IMR-90 (cell line): ENCODE measurements around the gene RSU1. TPM values are rescaled to one million over a fixed set of nuclear protein-coding genes. Genes with fewer than 3 reads are reported as not detected.

Experiments
- ATAC-seq: fragments of 200-7000 bp; cut with Tn5 transposase; 2 replicates; pipeline ENCODE4 v1.9.1; 2020; ENCODE audit warnings: low read depth, mild to moderate bottlenecking, moderate library complexity
- BruUV-seq: library from RNA; stranded (reverse); fragments of 400-500 nt; replicated peaks from 2 replicates; lab custom pipeline; 2021; lab: Mats Ljungman, UMichigan
- CTCF ChIA-PET: fragments of 300-600 bp; formaldehyde crosslinking; extraction: SDS; loops from one replicate; lab custom pipeline; 2021; ENCODE audit warnings: antibody characterized with exemption; lab: Yijun Ruan, JAX
- POLR2A ChIA-PET: fragments of 300-600 bp; sonication (Branson Sonifier 250); formaldehyde crosslinking; loops from one replicate; lab custom pipeline; 2022; ENCODE audit warnings: antibody characterized with exemption; ENCODE audit not compliant: unreplicated experiment; lab: Charles Lee
- DNase-seq: peaks from one replicate; pipeline ENCODE4 v3.0.0; 2013
- H2AFZ ChIP-seq: replicated peaks from 2 replicates; pipeline ENCODE3; 2013; ENCODE audit warnings: low read length, mild to moderate bottlenecking; ENCODE audit not compliant: poor library complexity
- H2AK5ac ChIP-seq: 2 replicates; pipeline ENCODE4 v1.6.1; 2013; ENCODE audit warnings: low read depth, low read length, inconsistent platforms
- H2AK9ac ChIP-seq: replicated peaks from 2 replicates; pipeline ENCODE3; 2013; ENCODE audit warnings: mild to moderate bottlenecking, low read depth, low read length, moderate library complexity; ENCODE audit not compliant: poor library complexity
- H2BK120ac ChIP-seq: 2 replicates; pipeline ENCODE4 v1.6.1; 2013; ENCODE audit warnings: low read depth, low read length, inconsistent platforms
- H2BK15ac ChIP-seq: 3 replicates; pipeline ENCODE4 v1.6.1; 2013; ENCODE audit warnings: low read depth, low read length, inconsistent platforms
- H2BK20ac ChIP-seq: 2 replicates; pipeline ENCODE4 v1.6.1; 2013; ENCODE audit warnings: low read depth, mild to moderate bottlenecking, inconsistent platforms, low read length, moderate library complexity
- H2BK5ac ChIP-seq: 2 replicates; pipeline ENCODE4 v1.6.1; 2013; ENCODE audit warnings: mild to moderate bottlenecking, low read depth, low read length, inconsistent platforms; ENCODE audit not compliant: poor library complexity, severe bottlenecking
- H3K14ac ChIP-seq: replicated peaks from 2 replicates; pipeline ENCODE4 v1.6.1; 2013; ENCODE audit warnings: low read depth, low read length, inconsistent platforms
- H3K18ac ChIP-seq: 2 replicates; pipeline ENCODE4 v1.6.1; 2013; ENCODE audit warnings: low read depth, low read length, control low read depth
- H3K23ac ChIP-seq: 2 replicates; pipeline ENCODE4 v1.6.1; 2013; ENCODE audit warnings: low read depth, low read length, inconsistent platforms
- H3K27ac ChIP-seq: 2 replicates; pipeline ENCODE4 v1.5.1; 2013; ENCODE audit warnings: mild to moderate bottlenecking, control low read depth, low read length; ENCODE audit not compliant: insufficient read depth
- H3K27me3 ChIP-seq: 2 replicates; pipeline ENCODE4 v1.6.1; 2013; ENCODE audit warnings: low read length; ENCODE audit not compliant: control insufficient read depth, insufficient read depth
- H3K36me3 ChIP-seq: 2 replicates; pipeline ENCODE4 v1.6.1; 2013; ENCODE audit warnings: low read length, mixed read lengths; ENCODE audit not compliant: control insufficient read depth, insufficient read depth
- H3K4ac ChIP-seq: 2 replicates; pipeline ENCODE4 v1.6.1; 2013; ENCODE audit warnings: low read depth, low read length, inconsistent platforms
- H3K4me1 ChIP-seq: 2 replicates; pipeline ENCODE4 v1.6.1; 2013; ENCODE audit warnings: low read length, mixed read lengths; ENCODE audit not compliant: control insufficient read depth, insufficient read depth
- H3K4me2 ChIP-seq: 2 replicates; pipeline ENCODE4 v1.6.1; 2013; ENCODE audit warnings: low read depth, mild to moderate bottlenecking, control low read depth, low read length, moderate library complexity
- H3K4me3 ChIP-seq: 2 replicates; pipeline ENCODE4 v1.5.1; 2013; ENCODE audit warnings: low read depth, mild to moderate bottlenecking, control low read depth, low read length, moderate library complexity; ENCODE audit not compliant: insufficient read depth
- H3K56ac ChIP-seq: 2 replicates; pipeline ENCODE4 v1.6.1; 2013; ENCODE audit warnings: low read length, inconsistent platforms; ENCODE audit not compliant: insufficient read depth; ENCODE audit errors: extremely low read depth
- H3K79me1 ChIP-seq, 2 experiments: 2 replicates each; pipeline ENCODE4 v1.6.1; 2013; ENCODE audit warnings: low read length in 2 of 2, inconsistent platforms in 1 of 2, low read depth in 1 of 2
- H3K9ac ChIP-seq: 2 replicates; pipeline ENCODE4 v1.6.1; 2013; ENCODE audit warnings: low read depth, low read length, control low read depth
- H3K9me1 ChIP-seq: 2 replicates; pipeline ENCODE4 v1.6.1; 2013; ENCODE audit warnings: low read length, inconsistent platforms; ENCODE audit not compliant: insufficient read depth
- H3K9me3 ChIP-seq: 2 replicates; pipeline ENCODE4 v1.6.1; 2013; ENCODE audit warnings: low read length; ENCODE audit not compliant: control insufficient read depth, insufficient read depth
- H4K20me1 ChIP-seq: 2 replicates; pipeline ENCODE4 v1.6.1; 2013; ENCODE audit warnings: low read length, inconsistent platforms; ENCODE audit not compliant: insufficient read depth
- H4K5ac ChIP-seq: 2 replicates; pipeline ENCODE4 v1.6.1; 2013; ENCODE audit warnings: mild to moderate bottlenecking, low read depth, low read length, control low read depth
- H4K8ac ChIP-seq, 2 experiments: 2 replicates each; pipeline ENCODE4 v1.6.1; 2013; ENCODE audit warnings: low read depth in 2 of 2, low read length in 2 of 2, control low read depth in 1 of 2, inconsistent platforms in 1 of 2
- H4K91ac ChIP-seq: 2 replicates; pipeline ENCODE4 v1.6.1; 2013; ENCODE audit warnings: low read depth, low read length, inconsistent platforms; ENCODE audit not compliant: insufficient read depth
- BHLHE40 ChIP-seq: fragments of 150-350 bp; IDR thresholded peaks from 2 replicates; pipeline ENCODE4 v1.6.1; 2016; ENCODE audit warnings: mild to moderate bottlenecking, low read depth, low read length
- CEBPB ChIP-seq: IDR thresholded peaks from 2 replicates; pipeline ENCODE4 v1.6.1; 2012; ENCODE audit warnings: low read depth, low read length, improper control_type of control experiment
- CHD1 ChIP-seq: IDR thresholded peaks from 2 replicates; pipeline ENCODE4 v1.6.1; 2012; ENCODE audit warnings: low read depth, low read length, improper control_type of control experiment
- FOS ChIP-seq: fragments of 150-350 bp; IDR thresholded peaks from 2 replicates; pipeline ENCODE4 v1.6.1; 2016; ENCODE audit warnings: low read depth, low read length
- MAFK ChIP-seq: IDR thresholded peaks from 2 replicates; pipeline ENCODE4 v1.6.1; 2012; ENCODE audit warnings: low read depth, low read length, improper control_type of control experiment
- MAZ ChIP-seq: IDR thresholded peaks from 2 replicates; pipeline ENCODE4 v1.6.1; 2012; ENCODE audit warnings: low read depth, mild to moderate bottlenecking, low read length, improper control_type of control experiment, moderate library complexity, borderline replicate concordance
- MXI1 ChIP-seq: IDR thresholded peaks from 2 replicates; pipeline ENCODE4 v1.6.1; 2012; ENCODE audit warnings: low read depth, mild to moderate bottlenecking, low read length, moderate library complexity, borderline replicate concordance
- NFE2L2 ChIP-seq: fragments of 150-350 bp; IDR thresholded peaks from 2 replicates; pipeline ENCODE4 v1.6.1; 2016; ENCODE audit warnings: low read depth, mild to moderate bottlenecking, low read length
- POLR2A ChIP-seq: IDR thresholded peaks from 2 replicates; pipeline ENCODE4 v1.6.1; 2012; ENCODE audit warnings: mild to moderate bottlenecking, low read depth, low read length
- RAD21 ChIP-seq: IDR thresholded peaks from 2 replicates; pipeline ENCODE4 v1.6.1; 2012; ENCODE audit warnings: low read length, improper control_type of control experiment
- RCOR1 ChIP-seq: IDR thresholded peaks from 2 replicates; pipeline ENCODE4 v1.6.1; 2012; ENCODE audit warnings: mild to moderate bottlenecking, low read length, improper control_type of control experiment; ENCODE audit not compliant: insufficient replicate concordance
- RFX5 ChIP-seq: IDR thresholded peaks from 2 replicates; pipeline ENCODE4 v1.8.0; 2012; ENCODE audit warnings: low read depth, mild to moderate bottlenecking, low read length, moderate library complexity
- SMC3 ChIP-seq: fragments of 150-350 bp; IDR thresholded peaks from 2 replicates; pipeline ENCODE4 v1.6.1; 2016; ENCODE audit warnings: low read depth, mild to moderate bottlenecking, antibody characterized with exemption, low read length, moderate library complexity
- USF2 ChIP-seq: fragments of 150-350 bp; IDR thresholded peaks from 2 replicates; pipeline ENCODE4 v1.6.1; 2017; ENCODE audit warnings: mild to moderate bottlenecking, antibody characterized with exemption, low read length, low read depth
- WGBS, 2 experiments: methylation state at CpG; one replicate each; pipeline versions ENCODE4 v1.1.5 to v1.1.7; 2013; ENCODE audit warnings: missing lambda C conversion rate in 2 of 2; ENCODE audit not compliant: insufficient read length in 1 of 2; ENCODE audit errors: extremely low coverage in 2 of 2; 5-methylcytosine and 5-hydroxymethylcytosine counted together
- dilution Hi-C: fragments of 300-500 bp; cut with HindIII; formaldehyde crosslinking; loops from one replicate; pipeline ENCODE4 v1.14.3; 2018; ENCODE audit warnings: low sequenced_read_pairs; ENCODE audit not compliant: unreplicated experiment
- in situ Hi-C: fragments of 300-500 bp; cut with MboI; formaldehyde crosslinking; loops from 3 replicates; pipeline ENCODE4 v1.14.3; 2019; ENCODE audit warnings: low sequenced_read_pairs, inconsistent platforms, mixed read lengths
- intact Hi-C: fragments of 100-400 bp; cut with micrococcal nuclease; formaldehyde crosslinking; loops from 2 replicates; pipeline ENCODE4 v1.10.0; 2022
- polyA plus RNA-seq, 3 experiments: library from polyadenylated mRNA; depleted of rRNA; stranded (reverse); fragments of >200 nt; gene quantifications; 2 replicates each; pipeline ENCODE4 v1.2.3, GENCODE V29; 2012; ENCODE audit warnings: low replicate concordance in 1 of 3
- total RNA-seq: library from RNA; depleted of rRNA; stranded (reverse); fragments of >200 nt; gene quantifications from 2 replicates; pipeline ENCODE4 v1.2.3, GENCODE V29; 2012
- TF ChIP-seq, protein P1 (sequence below): conservative IDR thresholded peaks from 2 replicates; pipeline ENCODE4 v1.5.1; 2012; ENCODE audit warnings: mild to moderate bottlenecking, low read depth, low read length, improper control_type of control experiment
- TF ChIP-seq, protein P2 (sequence below): fragments of 150-350 bp; IDR thresholded peaks from 2 replicates; pipeline ENCODE4 v1.6.1; 2016; ENCODE audit warnings: low read depth, mild to moderate bottlenecking, low read length, moderate library complexity, borderline replicate concordance

RSU1 gene
- total and polyA plus RNA-seq, 2 of the 4 experiments (the other 2 are of a cell fraction) = 134 to 148 TPM

DNA sequence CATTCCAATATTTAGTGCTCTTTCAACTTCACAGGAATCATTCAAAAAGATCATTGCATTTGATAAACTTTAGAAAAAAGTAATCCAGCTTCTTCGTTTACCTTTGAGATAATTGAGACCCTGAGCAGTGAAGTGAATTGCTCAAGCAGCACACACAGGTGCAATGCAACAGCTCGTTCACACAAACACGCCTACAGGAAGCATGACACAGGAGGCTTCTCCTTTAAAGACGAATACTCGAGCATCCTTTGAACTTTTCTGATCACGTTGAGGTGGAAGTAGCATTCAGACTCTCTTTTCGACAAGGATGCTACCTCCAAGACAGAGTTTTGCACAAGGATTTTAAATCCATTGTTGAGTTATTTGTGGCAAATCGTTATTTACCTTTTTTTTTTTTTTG lies 18.0 kb upstream of the RSU1 start:
- DNase-seq = no peak
- WGBS, 2 experiments = 80% methylated on average over 1 of the region's 8 CpGs; no CpG with 5 or more reads in 1 of the 2 experiments
- no peak overlapping the region for H2BK15ac ChIP-seq
- peaks cover 2% of the 10 kb centered on the region; the same call in 1 of the 2 replicates for H3K4me1 ChIP-seq
- no peak overlapping the region for H3K56ac ChIP-seq
- no peaks in the 10 kb centered on the region for H4K20me1 ChIP-seq
- H2AK9ac ChIP-seq = no peak overlapping the region
- no peak overlapping the region for H2AK5ac ChIP-seq
- no peak overlapping the region for H2BK120ac ChIP-seq
- no peak for ATAC-seq
- no peak overlapping the region for H3K4me2 ChIP-seq
- H3K79me1 ChIP-seq = no peaks in the 10 kb centered on the region
- in situ Hi-C loops = loop anchor here (25.0 kb wide), 2 partner anchors 777 to 1402 kb away; partner anchors contain the start of gene HACD1
- H3K36me3 ChIP-seq = no peaks in the 10 kb centered on the region
- no peaks in the 10 kb centered on the region for H3K27me3 ChIP-seq
- no peaks in the 10 kb centered on the region for H3K9me3 ChIP-seq
- intact Hi-C loops = no loop called here
- H3K4me3 ChIP-seq = no peak overlapping the region
- H4K5ac ChIP-seq = no peak overlapping the region
- ChIA-PET POLR2A (no interaction called here), CTCF (no interaction called here)
- no peak overlapping the region for H3K4ac ChIP-seq
- H4K8ac ChIP-seq = no peak overlapping the region
- no peak overlapping the region for H4K91ac ChIP-seq
- no peak overlapping the region for H2BK5ac ChIP-seq
- no peak overlapping the region for H3K23ac ChIP-seq
- H3K9me1 ChIP-seq = peaks cover 8% of the 10 kb centered on the region; the same call in 1 of the 2 replicates
- H2AFZ ChIP-seq = no peak overlapping the region
- dilution Hi-C loops = no loop called here
- no peak overlapping the region for H2BK20ac ChIP-seq
- BruUV-seq = no TSS peak
- H3K27ac ChIP-seq = no peak overlapping the region
- no peak overlapping the region for H3K18ac ChIP-seq
- no peak for TF ChIP-seq MXI1
- TF ChIP-seq FOS = no peak
- TF ChIP-seq RAD21 = no peak
- no peak for TF ChIP-seq CEBPB
- TF ChIP-seq BHLHE40 = no peak
- TF ChIP-seq SMC3 = no peak
- TF ChIP-seq NFE2L2 = no peak
- no peak for TF ChIP-seq USF2
- TF ChIP-seq, protein P1, sequence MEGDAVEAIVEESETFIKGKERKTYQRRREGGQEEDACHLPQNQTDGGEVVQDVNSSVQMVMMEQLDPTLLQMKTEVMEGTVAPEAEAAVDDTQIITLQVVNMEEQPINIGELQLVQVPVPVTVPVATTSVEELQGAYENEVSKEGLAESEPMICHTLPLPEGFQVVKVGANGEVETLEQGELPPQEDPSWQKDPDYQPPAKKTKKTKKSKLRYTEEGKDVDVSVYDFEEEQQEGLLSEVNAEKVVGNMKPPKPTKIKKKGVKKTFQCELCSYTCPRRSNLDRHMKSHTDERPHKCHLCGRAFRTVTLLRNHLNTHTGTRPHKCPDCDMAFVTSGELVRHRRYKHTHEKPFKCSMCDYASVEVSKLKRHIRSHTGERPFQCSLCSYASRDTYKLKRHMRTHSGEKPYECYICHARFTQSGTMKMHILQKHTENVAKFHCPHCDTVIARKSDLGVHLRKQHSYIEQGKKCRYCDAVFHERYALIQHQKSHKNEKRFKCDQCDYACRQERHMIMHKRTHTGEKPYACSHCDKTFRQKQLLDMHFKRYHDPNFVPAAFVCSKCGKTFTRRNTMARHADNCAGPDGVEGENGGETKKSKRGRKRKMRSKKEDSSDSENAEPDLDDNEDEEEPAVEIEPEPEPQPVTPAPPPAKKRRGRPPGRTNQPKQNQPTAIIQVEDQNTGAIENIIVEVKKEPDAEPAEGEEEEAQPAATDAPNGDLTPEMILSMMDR = no peak
- TF ChIP-seq RCOR1 = no peak
- TF ChIP-seq CHD1 = no peak
- TF ChIP-seq, protein P2, sequence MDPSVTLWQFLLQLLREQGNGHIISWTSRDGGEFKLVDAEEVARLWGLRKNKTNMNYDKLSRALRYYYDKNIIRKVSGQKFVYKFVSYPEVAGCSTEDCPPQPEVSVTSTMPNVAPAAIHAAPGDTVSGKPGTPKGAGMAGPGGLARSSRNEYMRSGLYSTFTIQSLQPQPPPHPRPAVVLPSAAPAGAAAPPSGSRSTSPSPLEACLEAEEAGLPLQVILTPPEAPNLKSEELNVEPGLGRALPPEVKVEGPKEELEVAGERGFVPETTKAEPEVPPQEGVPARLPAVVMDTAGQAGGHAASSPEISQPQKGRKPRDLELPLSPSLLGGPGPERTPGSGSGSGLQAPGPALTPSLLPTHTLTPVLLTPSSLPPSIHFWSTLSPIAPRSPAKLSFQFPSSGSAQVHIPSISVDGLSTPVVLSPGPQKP = no peak
- no peak for TF ChIP-seq MAZ
- no peak for TF ChIP-seq RFX5
- no peak for TF ChIP-seq MAFK
- TF ChIP-seq POLR2A = no peak
- no peak overlapping the region for H3K9ac ChIP-seq
- no peak overlapping the region for H3K14ac ChIP-seq
